ENCODE measurements around the gene PRSS2.

GRCh38 chr7:142745091-142745635 is 25.6 kb upstream of the PRSS2 start:
- TF ChIP-seq EZH2 (IDR thresholded peaks at IDR 0.05): no peak
- no peak for TF ChIP-seq POLR2AphosphoS5 (IDR thresholded peaks at IDR 0.05; ENCODE audit: borderline replicate concordance, low read depth, low read length)
